NOMO-1 treated with dmso at 0.1 percent for 144 hours (cell line): ENCODE results near the gene ZNF135.

Experiments
- DNase-seq: peaks from one replicate; lab custom pipeline; 2025; ENCODE audit not compliant: unreplicated experiment; lab: John Stamatoyannopoulos, UW

Gene ZNF135

GRCh38 chr19:58046856-58047255 lies 12.2 kb upstream of the ZNF135 start:
- DNase-seq: no peak

GRCh38 chr19:58047672-58048071 lies 11.4 kb upstream of the ZNF135 start:
- DNase-seq: no peak

GRCh38 chr19:58052256-58052655 lies 6.8 kb upstream of the ZNF135 start:
- DNase-seq: no peak

GRCh38 chr19:58053480-58054156 lies 5.5 kb upstream of the ZNF135 start:
- DNase-seq: no peak

GRCh38 chr19:58054901-58055874 lies 3.9 kb upstream of the ZNF135 start:
- no peak for DNase-seq

- DNase-seq: no peak
These were observed 2.8 kb upstream of the ZNF135 start for GRCh38 chr19:58056261-58056660.

- no peak for DNase-seq
These were observed 2.2 kb upstream of the ZNF135 start for GRCh38 chr19:58056861-58057260.

- no peak for DNase-seq
These were observed 615 bp upstream of the ZNF135 start for GRCh38 chr19:58058467-58058866.

- DNase-seq: no peak
These were observed 593 bp downstream of the ZNF135 start for GRCh38 chr19:58059671-58060078.

GRCh38 chr19:58060231-58060630 lies 1.1 kb downstream of the ZNF135 start:
- no peak for DNase-seq

GRCh38 chr19:58063712-58064111 lies 4.6 kb downstream of the ZNF135 start:
- no peak for DNase-seq

- DNase-seq: no peak
These were observed 8.3 kb downstream of the ZNF135 start for GRCh38 chr19:58067240-58067912.

- DNase-seq: no peak
These were observed 20.7 kb downstream of the ZNF135 start for GRCh38 chr19:58079792-58080191.

GRCh38 chr19:58083021-58083420 lies 23.9 kb downstream of the ZNF135 start:
- no peak for DNase-seq

- no peak for DNase-seq
These were observed 25.7 kb downstream of the ZNF135 start for GRCh38 chr19:58084596-58085347.

- DNase-seq: no peak
These were observed 26.3 kb downstream of the ZNF135 start for GRCh38 chr19:58085348-58085875.

- DNase-seq: no peak
These were observed 28.0 kb downstream of the ZNF135 start for GRCh38 chr19:58086825-58087710.

GRCh38 chr19:58088521-58089052 lies 29.5 kb downstream of the ZNF135 start:
- no peak for DNase-seq

GRCh38 chr19:58089846-58090245 lies 30.8 kb downstream of the ZNF135 start:
- DNase-seq: no peak
